Spleen (tissue), 11 donors: ENCODE results near the gene BSND. TPM values are rescaled to one million over a fixed set of nuclear protein-coding genes. Genes with fewer than 3 reads are reported as not detected.

Source experiments
- DNase-seq: peaks from one replicate; pipeline ENCODE4 v3.0.0-alpha.2; 2020
- H3K27ac ChIP-seq, 8 donors: fragments of 200-600 bp; sonication (generic) in 7 of 8; 1 replicate in 4 of 8; 2 replicates in 4 of 8; pipeline versions ENCODE4 v1.5.0 to v1.8.0; 2016 to 2021; ENCODE audit warnings: inconsistent platforms in 4 of 8, mild to moderate bottlenecking in 4 of 8, moderate library complexity in 1 of 8
- H3K27me3 ChIP-seq, 7 donors: fragments of 200-600 bp; sonication (generic) in 6 of 7; replicated peaks in 1 of 7; 1 replicate in 4 of 7; 2 replicates in 3 of 7; pipeline versions ENCODE4 v1.5.0 to v1.8.0; 2016 to 2021; ENCODE audit warnings: inconsistent platforms in 3 of 7, mild to moderate bottlenecking in 1 of 7
- H3K36me3 ChIP-seq, 6 donors: fragments of 200-600 bp; sonication (generic) in 5 of 6; 1 replicate in 4 of 6; 2 replicates in 2 of 6; pipeline versions ENCODE4 v1.5.0 to v1.8.0; 2016 to 2021; ENCODE audit warnings: inconsistent platforms in 2 of 6
- H3K4me1 ChIP-seq, 6 donors: fragments of 200-600 bp; sonication (generic) in 5 of 6; 1 replicate in 3 of 6; 2 replicates in 3 of 6; pipeline versions ENCODE4 v1.5.0 to v1.8.0; 2016 to 2021; ENCODE audit warnings: inconsistent platforms in 3 of 6
- H3K4me3 ChIP-seq, 8 donors: fragments of 200-600 bp; sonication (generic) in 7 of 8; 1 replicate in 4 of 8; 2 replicates in 4 of 8; pipeline versions ENCODE4 v1.5.0 to v1.8.0; 2016 to 2021; ENCODE audit warnings: inconsistent platforms in 4 of 8, mild to moderate bottlenecking in 4 of 8, moderate library complexity in 2 of 8
- H3K9me3 ChIP-seq, 8 donors: fragments of 200-600 bp; sonication (generic) in 7 of 8; 1 replicate in 4 of 8; 2 replicates in 4 of 8; pipeline versions ENCODE4 v1.5.0 to v1.8.0; 2016 to 2021; ENCODE audit warnings: inconsistent platforms in 4 of 8
- POLR2A ChIP-seq, 3 donors: fragments of 450-650 bp; IDR thresholded peaks; one replicate each; pipeline ENCODE4 v1.5.1; 2017; ENCODE audit warnings: antibody characterized with exemption in 3 of 3, mild to moderate bottlenecking in 1 of 3
- POLR2AphosphoS5 ChIP-seq, 3 donors: sonication (generic); formaldehyde crosslinking; IDR thresholded peaks; one replicate each; pipeline ENCODE4 v1.5.1; 2017; ENCODE audit warnings: antibody characterized with exemption in 3 of 3
- WGBS, 5 donors: extraction: QIAGEN DNeasy Blood & Tissue Kit in 3 of 5; methylation state at CpG; one replicate each; pipeline versions ENCODE4 v1.1.5 to v1.1.7; 2013 to 2018; 5-methylcytosine and 5-hydroxymethylcytosine counted together
- intact Hi-C: fragments of 100-400 bp; cut with DNase I; formaldehyde crosslinking; loops from one replicate; pipeline ENCODE4 v1.15.0; 2023; ENCODE audit warnings: low total_unique reads
- polyA plus RNA-seq, 3 donors: library from polyadenylated mRNA; stranded (reverse); fragments of 200-250 nt; gene quantifications; one replicate each; pipeline ENCODE4 v1.2.1, GENCODE V29; 2013
- total RNA-seq, 7 donors: library from RNA; depleted of rRNA in 3 of 7; stranded (reverse); fragments of >200 nt in 3 of 7; fragmentation: NEBNext Ultra II Directional in 4 of 7; extraction: Animal tissue kit (Norgen Biotek cat#: 25700) in 4 of 7; gene quantifications; one replicate each; pipeline versions ENCODE4 v1.1.0 to v1.2.1, GENCODE V29; 2016 to 2021
- TF ChIP-seq, protein P1 (sequence below), 11 experiments: fragments of 200-600 bp in 7 of 11; fragments of 450-650 bp in 4 of 11; sonication (generic) in 4 of 11; IDR thresholded peaks in 8 of 11; conservative IDR thresholded peaks in 3 of 11; 1 replicate in 7 of 11; 2 replicates in 4 of 11; pipeline versions ENCODE4 v1.4.0 to v1.8.0; 2016 to 2021; ENCODE audit warnings: antibody characterized with exemption in 11 of 11, inconsistent platforms in 4 of 11, mild to moderate bottlenecking in 1 of 11
- donor health status: healthy with polysubstance abuse.
- donor health status: DM: no; HTN: no; CAD: no; lungs with moderate emphysema.
- donor health status: DM: no; HTN: no; CAD: no.
- donor health status: Bipolar disorder and iron deficiency.
- donor health status: healthy.
- donor health status: DM: no; HTN: no; CAD: no.
- donor health status: DM: yes; HTN: yes; CAD: no.

The BSND gene
- total and polyA plus RNA-seq, 10 donors = 0.02 to 0.20 (median 0.09) TPM; not detected in 5

GRCh38 chr1:55005351-55006140, 6.8 kb downstream of the BSND start:
- Histone ChIP-seq H3K9me3 (no peaks in the 10 kb centered on the region), H3K36me3 (no peaks in the 10 kb centered on the region), H3K27ac (no peak overlapping the region), H3K27me3 (peaks cover 0 to 11% (median 0%) of the 10 kb centered on the region in 7 donors), H3K4me3 (no peak overlapping the region), H3K4me1 (no peaks in the 10 kb centered on the region)
- intact Hi-C loops = no loop called here
- TF ChIP-seq POLR2AphosphoS5 (IDR thresholded peaks at IDR 0.05) = no peak
- TF ChIP-seq POLR2A (IDR thresholded peaks at IDR 0.05) = no peak
- TF ChIP-seq, protein P1, sequence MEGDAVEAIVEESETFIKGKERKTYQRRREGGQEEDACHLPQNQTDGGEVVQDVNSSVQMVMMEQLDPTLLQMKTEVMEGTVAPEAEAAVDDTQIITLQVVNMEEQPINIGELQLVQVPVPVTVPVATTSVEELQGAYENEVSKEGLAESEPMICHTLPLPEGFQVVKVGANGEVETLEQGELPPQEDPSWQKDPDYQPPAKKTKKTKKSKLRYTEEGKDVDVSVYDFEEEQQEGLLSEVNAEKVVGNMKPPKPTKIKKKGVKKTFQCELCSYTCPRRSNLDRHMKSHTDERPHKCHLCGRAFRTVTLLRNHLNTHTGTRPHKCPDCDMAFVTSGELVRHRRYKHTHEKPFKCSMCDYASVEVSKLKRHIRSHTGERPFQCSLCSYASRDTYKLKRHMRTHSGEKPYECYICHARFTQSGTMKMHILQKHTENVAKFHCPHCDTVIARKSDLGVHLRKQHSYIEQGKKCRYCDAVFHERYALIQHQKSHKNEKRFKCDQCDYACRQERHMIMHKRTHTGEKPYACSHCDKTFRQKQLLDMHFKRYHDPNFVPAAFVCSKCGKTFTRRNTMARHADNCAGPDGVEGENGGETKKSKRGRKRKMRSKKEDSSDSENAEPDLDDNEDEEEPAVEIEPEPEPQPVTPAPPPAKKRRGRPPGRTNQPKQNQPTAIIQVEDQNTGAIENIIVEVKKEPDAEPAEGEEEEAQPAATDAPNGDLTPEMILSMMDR (IDR thresholded peaks at IDR 0.05 in 8 of 11, conservative IDR thresholded peaks at IDR 0.05 in 3 of 11) = no peak
- peak; percentile 65 for DNase-seq
- WGBS, 5 donors = 84 to 92% (median 86%) methylated on average over 9 to 10 of the region's 10 CpGs

GRCh38 chr1:55006931-55007330, 8.2 kb downstream of the BSND start:
- Histone ChIP-seq H3K36me3 (no peaks in the 10 kb centered on the region), H3K4me3 (no peak overlapping the region), H3K27ac (no peak overlapping the region), H3K27me3 (peaks cover 0 to under 1% (median 0%) of the 10 kb centered on the region in 7 donors), H3K4me1 (no peaks in the 10 kb centered on the region), H3K9me3 (no peaks in the 10 kb centered on the region)
- TF ChIP-seq POLR2A (IDR thresholded peaks at IDR 0.05) = no peak
- TF ChIP-seq POLR2AphosphoS5 (IDR thresholded peaks at IDR 0.05) = no peak
- TF ChIP-seq, protein P1 (IDR thresholded peaks at IDR 0.05 in 8 of 11, conservative IDR thresholded peaks at IDR 0.05 in 3 of 11) = no peak
- WGBS, 5 donors = 89 to 95% (median 90%) methylated on average over 11 to 12 of the region's 12 CpGs
- intact Hi-C loops = no loop called here
- peak; percentile 44 for DNase-seq

GRCh38 chr1:55007625-55008024, 8.9 kb downstream of the BSND start:
- 75 to 91% (median 81%) methylated on average over 3 of the region's 3 CpGs for WGBS, 5 donors
- DNase-seq = peak; percentile 16

More at GRCh38 chr1:55007625-55008024, 8.9 kb downstream of the BSND start:
- Histone ChIP-seq H3K27ac (no peak overlapping the region), H3K36me3 (no peaks in the 10 kb centered on the region), H3K4me1 (no peaks in the 10 kb centered on the region), H3K9me3 (no peaks in the 10 kb centered on the region), H3K27me3 (peaks cover 0 to 2% (median 0%) of the 10 kb centered on the region in 7 donors), H3K4me3 (no peak overlapping the region)
- intact Hi-C loops = no loop called here
- TF ChIP-seq POLR2AphosphoS5 (IDR thresholded peaks at IDR 0.05) (no peak), POLR2A (IDR thresholded peaks at IDR 0.05) (no peak)
- TF ChIP-seq, protein P1 (IDR thresholded peaks at IDR 0.05 in 8 of 11, conservative IDR thresholded peaks at IDR 0.05 in 3 of 11) = no peak
